Nephron progenitor cell (in vitro differentiated cells): ENCODE measurements around the gene GRIP1.

Experiments used
- DNase-seq: peaks from one replicate; pipeline ENCODE4 v3.0.0; 2021
- H3K27ac Mint-ChIP-seq: 2 replicates; pipeline ENCODE4 v1.8.0; 2021; ENCODE audit warnings: mild to moderate bottlenecking, moderate library complexity, mixed read lengths
- H3K27me3 Mint-ChIP-seq: 2 replicates; pipeline ENCODE4 v1.8.0; 2021; ENCODE audit warnings: mild to moderate bottlenecking, low read depth, mixed read lengths; ENCODE audit not compliant: poor library complexity
- H3K36me3 Mint-ChIP-seq: 2 replicates; pipeline ENCODE4 v1.8.0; 2021; ENCODE audit warnings: low read depth, mixed read lengths
- H3K4me1 Mint-ChIP-seq: 2 replicates; pipeline ENCODE4 v1.8.0; 2021; ENCODE audit warnings: mixed read lengths
- H3K4me3 Mint-ChIP-seq: 2 replicates; pipeline ENCODE4 v1.8.0; 2021; ENCODE audit warnings: mild to moderate bottlenecking, moderate library complexity, mixed read lengths
- H3K9me3 Mint-ChIP-seq: 2 replicates; pipeline ENCODE4 v1.8.0; 2021; ENCODE audit warnings: mild to moderate bottlenecking, moderate library complexity, mixed read lengths
- TF ChIP-seq, protein P1 (sequence below): fragments of 200-600 bp; sonication (generic); IDR thresholded peaks from 2 replicates; pipeline ENCODE4 v1.5.0; 2021; ENCODE audit warnings: antibody characterized with exemption

GRIP1 gene

DNA sequence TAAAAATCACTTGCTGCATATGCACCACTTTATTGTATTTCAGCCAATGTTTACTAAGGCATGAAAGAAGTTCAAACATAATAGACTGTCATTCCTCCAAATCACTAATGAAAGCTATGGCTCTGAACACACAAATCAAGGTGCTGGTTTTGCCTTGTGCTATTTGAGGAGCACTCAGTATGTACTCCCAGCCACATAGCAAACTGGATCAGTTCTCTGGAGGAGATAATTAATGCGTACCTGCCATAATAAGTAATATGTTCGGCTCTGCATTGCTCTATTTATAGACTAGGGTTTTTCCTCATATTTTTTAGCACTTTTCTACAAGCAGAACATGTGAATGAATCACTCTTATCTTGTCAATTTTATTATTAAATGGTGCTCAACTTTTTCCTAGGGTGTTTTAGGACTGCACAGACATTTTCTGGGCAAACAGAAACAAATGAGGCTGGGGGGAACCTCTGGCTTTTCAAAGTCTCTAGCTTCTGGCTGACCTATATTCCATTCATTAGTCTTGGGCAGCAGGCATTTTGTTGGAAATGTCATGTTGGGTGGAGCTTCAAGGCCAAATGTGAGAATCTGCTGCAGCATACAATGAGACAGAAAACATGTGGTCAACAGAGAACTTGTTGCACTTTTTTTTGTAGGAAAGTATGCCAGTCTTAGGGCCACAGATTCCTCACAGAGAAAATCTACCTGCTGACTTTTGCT is 88.4 kb downstream of the GRIP1 start:
- TF ChIP-seq, protein P1, sequence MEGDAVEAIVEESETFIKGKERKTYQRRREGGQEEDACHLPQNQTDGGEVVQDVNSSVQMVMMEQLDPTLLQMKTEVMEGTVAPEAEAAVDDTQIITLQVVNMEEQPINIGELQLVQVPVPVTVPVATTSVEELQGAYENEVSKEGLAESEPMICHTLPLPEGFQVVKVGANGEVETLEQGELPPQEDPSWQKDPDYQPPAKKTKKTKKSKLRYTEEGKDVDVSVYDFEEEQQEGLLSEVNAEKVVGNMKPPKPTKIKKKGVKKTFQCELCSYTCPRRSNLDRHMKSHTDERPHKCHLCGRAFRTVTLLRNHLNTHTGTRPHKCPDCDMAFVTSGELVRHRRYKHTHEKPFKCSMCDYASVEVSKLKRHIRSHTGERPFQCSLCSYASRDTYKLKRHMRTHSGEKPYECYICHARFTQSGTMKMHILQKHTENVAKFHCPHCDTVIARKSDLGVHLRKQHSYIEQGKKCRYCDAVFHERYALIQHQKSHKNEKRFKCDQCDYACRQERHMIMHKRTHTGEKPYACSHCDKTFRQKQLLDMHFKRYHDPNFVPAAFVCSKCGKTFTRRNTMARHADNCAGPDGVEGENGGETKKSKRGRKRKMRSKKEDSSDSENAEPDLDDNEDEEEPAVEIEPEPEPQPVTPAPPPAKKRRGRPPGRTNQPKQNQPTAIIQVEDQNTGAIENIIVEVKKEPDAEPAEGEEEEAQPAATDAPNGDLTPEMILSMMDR, result no peak
- Mint-ChIP-seq H3K27me3 (peaks cover 4% of the 10 kb centered on the region), H3K4me3 (no peak overlapping the region), H3K27ac (no peak overlapping the region), H3K9me3 (no peaks in the 10 kb centered on the region), H3K4me1 (no peaks in the 10 kb centered on the region), H3K36me3 (no peaks in the 10 kb centered on the region)
- DNase-seq, result no peak

DNA sequence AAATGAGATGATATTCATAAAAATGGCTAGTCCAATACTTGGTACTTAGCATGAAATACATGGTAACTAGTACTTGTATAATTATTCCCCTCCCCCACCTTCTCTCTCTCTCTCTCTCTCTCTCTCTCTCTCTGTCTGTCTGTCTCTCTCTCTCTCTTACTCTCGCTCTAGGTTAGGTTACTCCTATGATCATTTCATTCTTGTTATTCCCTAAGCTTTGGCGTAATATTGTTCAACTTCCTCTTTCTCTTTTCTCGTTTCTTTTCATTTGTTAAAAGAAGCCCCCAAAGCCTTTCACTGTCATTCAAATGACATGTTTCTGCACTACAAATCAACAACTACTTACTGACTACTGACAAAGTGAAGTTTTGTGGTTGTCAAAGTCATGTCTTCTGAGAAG is 89.8 kb downstream of the GRIP1 start:
- H3K9me3 Mint-ChIP-seq, result peaks cover 6% of the 10 kb centered on the region
- H3K27me3 Mint-ChIP-seq, result peaks cover 4% of the 10 kb centered on the region
- no peaks in the 10 kb centered on the region for H3K36me3 Mint-ChIP-seq
- TF ChIP-seq, protein P1, result no peak
- no peaks in the 10 kb centered on the region for H3K4me1 Mint-ChIP-seq
- no peak overlapping the region for H3K27ac Mint-ChIP-seq
- H3K4me3 Mint-ChIP-seq, result no peak overlapping the region
- no peak for DNase-seq

DNA sequence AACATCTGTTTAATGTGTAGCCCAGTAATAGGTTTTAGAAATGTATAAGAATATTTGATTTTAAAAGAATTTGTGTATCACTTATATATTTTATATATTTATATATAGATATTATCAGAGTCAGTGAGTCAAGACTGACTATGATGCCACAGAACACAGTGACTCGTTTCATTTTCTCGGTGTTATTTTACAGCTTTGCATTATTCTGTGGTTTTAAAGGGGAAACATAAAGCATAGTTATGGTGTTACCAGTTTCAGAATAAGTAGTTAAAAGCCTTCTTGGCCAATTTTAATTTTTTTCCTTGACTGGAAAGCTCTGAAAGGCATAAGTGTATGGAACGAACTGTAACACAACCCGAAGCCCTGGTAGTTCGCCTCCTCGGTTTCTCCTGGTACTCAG is 91.0 kb downstream of the GRIP1 start:
- no peaks in the 10 kb centered on the region for H3K4me1 Mint-ChIP-seq
- H3K36me3 Mint-ChIP-seq, result no peaks in the 10 kb centered on the region
- no peaks in the 10 kb centered on the region for H3K27me3 Mint-ChIP-seq

DNA sequence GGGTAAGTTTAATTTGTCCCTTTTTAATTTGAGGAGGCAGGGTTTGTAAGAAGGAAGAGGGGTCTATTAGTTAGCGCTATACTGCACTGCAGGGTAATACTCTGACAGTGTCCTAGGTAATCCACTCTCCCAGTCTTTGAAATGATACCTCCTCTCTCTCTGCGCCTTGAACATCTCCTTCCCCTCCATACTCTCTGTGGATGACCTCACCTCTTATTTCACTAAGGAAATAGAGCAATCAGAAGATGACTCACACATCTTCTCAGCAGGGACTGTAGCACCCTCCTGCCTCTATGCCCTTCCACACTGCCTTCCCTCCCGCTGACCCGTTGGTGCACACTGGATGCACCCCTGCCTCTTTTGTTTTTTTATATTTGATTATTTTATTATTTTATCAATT is 94.2 kb downstream of the GRIP1 start:
- Mint-ChIP-seq H3K27ac (no peak overlapping the region), H3K4me1 (no peaks in the 10 kb centered on the region), H3K27me3 (no peaks in the 10 kb centered on the region), H3K36me3 (peaks cover 4% of the 10 kb centered on the region), H3K9me3 (peaks cover 15% of the 10 kb centered on the region), H3K4me3 (no peak overlapping the region)
- DNase-seq, result no peak
- TF ChIP-seq, protein P1, result no peak

More for the DNA sequence above, 91.0 kb downstream of the GRIP1 start:
- H3K27ac Mint-ChIP-seq, result no peak overlapping the region
- H3K4me3 Mint-ChIP-seq, result no peak overlapping the region
- no peak for DNase-seq
- TF ChIP-seq, protein P1, result no peak
- H3K9me3 Mint-ChIP-seq, result peaks cover 6% of the 10 kb centered on the region

DNA sequence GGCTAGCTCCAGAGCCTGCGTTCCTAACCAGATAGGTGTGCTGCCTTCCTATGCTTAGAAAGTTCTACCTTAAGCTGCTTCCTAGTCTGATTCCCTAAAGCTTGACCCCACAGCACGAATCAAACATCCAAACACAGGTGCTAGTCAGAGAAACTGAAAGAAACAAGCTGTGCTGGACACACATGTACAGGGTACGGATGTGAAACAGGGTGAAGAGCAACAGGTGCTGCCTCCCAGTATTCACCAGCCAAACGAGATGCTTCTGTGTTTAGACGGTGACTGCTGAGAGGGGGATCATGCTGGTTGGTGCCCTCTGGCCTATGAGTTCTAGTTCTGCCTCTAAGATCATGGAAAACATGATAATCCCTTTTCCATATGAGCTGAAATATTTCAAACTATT is 105.3 kb downstream of the GRIP1 start:
- Mint-ChIP-seq H3K4me3 (no peak overlapping the region), H3K9me3 (peaks cover 24% of the 10 kb centered on the region), H3K36me3 (peaks cover 14% of the 10 kb centered on the region), H3K4me1 (no peaks in the 10 kb centered on the region), H3K27ac (no peak overlapping the region), H3K27me3 (peaks cover 7% of the 10 kb centered on the region)
- DNase-seq, result no peak
- TF ChIP-seq, protein P1, result no peak

DNA sequence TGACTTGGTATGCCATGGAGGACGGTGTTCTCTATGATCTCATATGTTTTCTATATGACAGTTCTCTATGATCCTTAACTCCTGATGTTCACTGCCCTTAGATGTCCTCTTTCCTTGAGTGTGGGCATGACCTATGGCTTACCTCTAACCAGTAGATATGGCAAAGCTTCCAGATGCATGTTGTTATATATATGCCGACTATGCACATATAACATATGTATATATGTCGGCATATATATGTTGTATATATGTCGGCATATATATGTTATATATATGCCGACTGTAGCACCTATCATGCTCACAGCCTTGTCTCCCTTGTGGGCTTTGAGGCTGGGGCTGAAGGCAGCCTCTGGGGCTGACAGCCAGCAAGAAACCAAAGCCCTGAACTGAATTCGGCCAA is 106.0 kb downstream of the GRIP1 start:
- no peak overlapping the region for H3K27ac Mint-ChIP-seq
- TF ChIP-seq, protein P1, result no peak
- DNase-seq, result no peak
- H3K9me3 Mint-ChIP-seq, result peaks cover 18% of the 10 kb centered on the region
- H3K36me3 Mint-ChIP-seq, result peaks cover 11% of the 10 kb centered on the region
- no peak overlapping the region for H3K4me3 Mint-ChIP-seq
- H3K4me1 Mint-ChIP-seq, result no peaks in the 10 kb centered on the region
- peaks cover 7% of the 10 kb centered on the region for H3K27me3 Mint-ChIP-seq
